Inferior parietal cortex (tissue), 1 donor: ENCODE measurements around the gene DAB2IP.

Experiments
- DNase-seq: peaks from one replicate; pipeline ENCODE4 v3.0.0-alpha.2; 2016; ENCODE audit errors: extremely low spot score

DAB2IP gene

GRCh38 chr9:121685146-121685794 lies 33.8 kb downstream of the DAB2IP start:
- no peak for DNase-seq

- DNase-seq: no peak
Measured at GRCh38 chr9:121685795-121686377, 34.5 kb downstream of the DAB2IP start.

- DNase-seq: peak; percentile 79
Measured at GRCh38 chr9:121686930-121687541, 35.6 kb downstream of the DAB2IP start.

GRCh38 chr9:121688146-121688680 lies 36.8 kb downstream of the DAB2IP start:
- DNase-seq: no peak

GRCh38 chr9:121688681-121689080 lies 37.2 kb downstream of the DAB2IP start:
- no peak for DNase-seq

GRCh38 chr9:121689461-121690157 lies 38.2 kb downstream of the DAB2IP start:
- DNase-seq: no peak

- DNase-seq: no peak
Measured at GRCh38 chr9:121690316-121690715, 38.9 kb downstream of the DAB2IP start.

- DNase-seq: no peak
Measured at GRCh38 chr9:121690766-121691165, 39.3 kb downstream of the DAB2IP start.

- no peak for DNase-seq
Measured at GRCh38 chr9:121691890-121692289, 40.5 kb downstream of the DAB2IP start.

GRCh38 chr9:121692606-121693387 lies 41.4 kb downstream of the DAB2IP start:
- DNase-seq: no peak

GRCh38 chr9:121693388-121693670 lies 41.9 kb downstream of the DAB2IP start:
- DNase-seq: no peak

- DNase-seq: no peak
Measured at GRCh38 chr9:121694001-121694400, 42.6 kb downstream of the DAB2IP start.

GRCh38 chr9:121694600-121694999 lies 43.2 kb downstream of the DAB2IP start:
- no peak for DNase-seq

GRCh38 chr9:121696930-121697329 lies 45.5 kb downstream of the DAB2IP start:
- DNase-seq: no peak

GRCh38 chr9:121698627-121699570 lies 47.5 kb downstream of the DAB2IP start:
- DNase-seq: no peak

GRCh38 chr9:121699571-121700164 lies 48.2 kb downstream of the DAB2IP start:
- DNase-seq: no peak

- DNase-seq: no peak
Measured at GRCh38 chr9:121700165-121700831, 48.9 kb downstream of the DAB2IP start.

GRCh38 chr9:121700832-121701419 lies 49.5 kb downstream of the DAB2IP start:
- no peak for DNase-seq

GRCh38 chr9:121701736-121702261 lies 50.4 kb downstream of the DAB2IP start:
- no peak for DNase-seq
